HG03457 (cell line): ENCODE results near the gene GALNT2.

Source experiments
- ATAC-seq: cut with Tn5 transposase; IDR thresholded peaks from one replicate; pipeline ENCODE4 v1.9.1; 2021; ENCODE audit warnings: moderate number of reproducible peaks; ENCODE audit not compliant: unreplicated experiment

The GALNT2 gene

DNA sequence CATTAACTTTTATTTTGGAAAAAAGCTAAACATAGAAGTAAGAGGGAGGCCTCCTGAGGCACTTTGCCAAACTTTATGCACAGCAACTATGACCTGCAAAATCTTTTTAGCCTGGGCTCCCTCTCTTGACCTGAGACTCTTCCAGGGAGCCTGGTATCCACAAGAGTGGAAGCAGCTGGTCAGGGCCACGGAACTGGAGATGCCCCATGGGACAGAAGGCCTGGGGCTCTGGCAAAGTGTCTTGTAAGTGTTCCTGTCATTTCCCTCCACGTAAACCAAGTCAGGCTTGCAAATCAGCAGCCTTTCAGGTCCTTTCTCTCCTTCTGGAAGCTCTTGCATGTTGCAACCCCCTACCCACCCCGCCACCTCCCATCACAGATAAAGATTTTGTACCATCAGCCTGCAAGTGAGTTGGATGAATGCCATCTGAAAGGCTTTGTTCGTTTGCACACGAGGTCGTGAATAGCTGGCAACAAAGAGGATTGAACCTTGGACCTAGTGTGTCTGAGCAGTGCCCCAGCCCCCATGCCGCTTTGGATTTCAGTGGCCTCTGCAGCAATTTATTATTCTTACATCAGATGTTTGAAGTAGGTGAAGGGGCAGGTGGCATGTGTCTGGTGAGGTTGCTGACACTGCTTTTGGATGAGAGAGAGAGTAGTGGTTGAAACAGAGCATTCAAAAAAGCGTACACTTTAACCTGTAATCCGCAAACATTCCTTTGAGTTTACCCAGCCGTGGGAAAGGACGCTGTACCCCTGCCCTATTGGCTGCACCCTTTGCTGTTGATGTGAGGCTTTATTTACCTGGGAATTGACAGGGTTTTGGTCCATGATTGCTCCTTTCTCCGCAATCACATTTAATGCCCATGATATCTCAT is 91.6 kb downstream of the GALNT2 start:
- ATAC-seq, result no peak

DNA sequence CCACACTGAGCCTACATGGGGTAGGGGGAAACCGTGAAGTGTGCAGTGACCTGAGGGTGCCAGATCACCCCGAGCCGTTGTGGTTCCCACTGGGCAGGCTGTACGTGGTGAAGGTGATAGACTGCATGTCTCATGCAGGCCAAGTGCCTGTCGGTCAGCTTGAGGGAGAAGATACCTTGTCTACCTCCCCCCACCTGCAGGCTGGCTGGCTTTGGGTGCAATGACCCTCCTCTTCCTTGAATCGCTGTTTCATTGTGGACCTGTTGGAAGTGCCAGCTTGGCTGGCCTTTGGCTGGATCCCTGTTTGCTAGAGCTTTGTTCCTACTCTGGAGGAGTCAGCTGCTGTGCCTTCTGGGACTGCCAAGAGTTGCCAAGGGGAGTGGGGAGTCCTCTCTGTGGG is 92.5 kb downstream of the GALNT2 start:
- no peak for ATAC-seq

DNA sequence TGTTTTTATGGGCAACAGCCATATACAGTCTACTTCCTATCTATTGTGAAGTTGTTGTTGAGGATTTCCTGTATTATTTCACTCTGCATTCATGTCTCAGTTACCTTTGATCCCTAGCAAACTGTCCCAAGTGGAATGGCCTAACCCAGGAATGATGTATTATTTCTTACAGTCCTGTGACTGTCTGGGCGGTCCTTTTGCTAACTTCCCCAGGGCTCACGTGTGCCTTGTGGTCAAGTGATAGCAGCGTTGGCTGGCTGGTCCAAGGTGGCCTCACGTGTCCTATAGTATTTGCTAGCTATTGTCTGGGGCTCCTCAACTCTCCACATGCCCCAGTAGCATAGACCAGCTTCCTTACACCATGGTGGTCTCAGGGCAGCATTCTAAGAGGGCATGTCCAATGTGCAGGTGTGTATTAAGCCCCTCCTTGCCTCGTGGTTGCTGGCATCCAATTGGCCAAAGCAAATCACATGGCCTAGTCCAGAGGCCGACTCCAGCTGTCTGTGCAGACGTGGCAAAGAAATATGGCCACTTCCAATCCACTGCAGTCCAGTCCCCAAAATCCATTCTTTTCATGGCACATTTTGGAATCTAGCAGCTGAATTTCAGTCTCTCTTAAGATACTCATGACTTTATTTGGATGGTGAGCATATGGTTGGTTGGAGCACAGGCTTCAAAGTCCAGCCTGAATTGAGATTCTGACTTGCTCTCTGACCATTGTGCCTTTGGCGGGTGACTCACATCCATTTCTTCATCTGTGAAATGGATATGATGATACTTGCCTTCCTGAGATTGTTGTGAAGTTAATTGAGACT is 94.1 kb downstream of the GALNT2 start:
- no peak for ATAC-seq

DNA sequence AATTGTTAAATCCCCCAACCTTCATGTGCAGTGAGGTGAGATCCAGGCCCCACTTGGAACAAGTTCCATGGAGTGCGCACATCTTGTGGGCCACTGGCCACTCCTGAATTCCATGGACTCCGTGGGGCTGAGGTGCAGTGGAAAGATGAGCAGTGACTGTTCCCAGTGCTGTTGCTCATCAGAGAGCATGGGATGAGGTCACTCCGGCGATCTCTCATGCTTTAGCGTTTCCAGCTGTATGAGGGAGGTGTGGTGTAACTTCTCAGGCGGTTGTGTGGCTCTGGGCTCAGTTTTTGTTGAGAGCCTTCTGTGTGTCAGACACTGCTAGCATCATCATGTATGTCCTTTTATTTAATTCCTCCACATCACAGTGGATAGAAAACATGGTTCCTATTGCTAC is 96.2 kb downstream of the GALNT2 start:
- ATAC-seq, result no peak

DNA sequence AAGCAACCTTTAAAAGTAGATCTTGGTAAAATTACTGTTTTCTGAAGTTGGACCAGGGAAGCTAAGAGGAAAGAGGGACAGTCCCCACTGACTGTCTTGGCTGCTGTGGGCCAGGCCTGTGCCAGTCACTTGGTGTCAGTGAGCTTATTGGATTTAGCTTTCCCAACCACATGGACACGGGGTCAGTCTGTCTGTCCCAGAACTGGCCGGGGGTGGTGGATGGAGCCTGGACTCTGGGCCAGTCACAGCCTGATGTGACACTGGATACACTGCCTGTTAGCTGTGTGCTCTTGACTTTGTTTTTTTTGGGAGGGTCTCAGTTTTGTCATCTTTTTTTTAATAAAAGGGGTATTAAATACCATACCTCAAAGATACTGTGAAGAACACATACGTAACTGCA is 96.7 kb downstream of the GALNT2 start:
- ATAC-seq, result no peak

DNA sequence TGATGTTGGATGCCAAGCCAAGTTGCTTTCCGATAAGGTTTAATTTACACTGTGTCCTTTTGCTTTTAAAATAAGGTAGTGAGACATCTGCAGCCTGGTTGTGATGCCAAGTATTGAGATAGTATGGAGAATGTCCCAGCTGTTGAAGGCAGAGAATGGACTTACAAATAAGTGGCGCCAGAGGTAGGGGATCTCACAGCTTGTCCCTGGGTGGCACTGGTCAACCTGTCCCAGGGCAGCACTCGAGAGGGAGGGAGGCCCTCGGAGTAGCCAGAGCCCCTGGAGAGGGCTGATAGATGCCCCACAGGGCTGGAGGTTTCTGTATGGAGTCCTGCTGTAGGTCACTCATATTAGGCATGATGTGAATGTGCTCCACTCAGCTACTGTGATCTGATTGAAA is 98.5 kb downstream of the GALNT2 start:
- ATAC-seq, result no peak

DNA sequence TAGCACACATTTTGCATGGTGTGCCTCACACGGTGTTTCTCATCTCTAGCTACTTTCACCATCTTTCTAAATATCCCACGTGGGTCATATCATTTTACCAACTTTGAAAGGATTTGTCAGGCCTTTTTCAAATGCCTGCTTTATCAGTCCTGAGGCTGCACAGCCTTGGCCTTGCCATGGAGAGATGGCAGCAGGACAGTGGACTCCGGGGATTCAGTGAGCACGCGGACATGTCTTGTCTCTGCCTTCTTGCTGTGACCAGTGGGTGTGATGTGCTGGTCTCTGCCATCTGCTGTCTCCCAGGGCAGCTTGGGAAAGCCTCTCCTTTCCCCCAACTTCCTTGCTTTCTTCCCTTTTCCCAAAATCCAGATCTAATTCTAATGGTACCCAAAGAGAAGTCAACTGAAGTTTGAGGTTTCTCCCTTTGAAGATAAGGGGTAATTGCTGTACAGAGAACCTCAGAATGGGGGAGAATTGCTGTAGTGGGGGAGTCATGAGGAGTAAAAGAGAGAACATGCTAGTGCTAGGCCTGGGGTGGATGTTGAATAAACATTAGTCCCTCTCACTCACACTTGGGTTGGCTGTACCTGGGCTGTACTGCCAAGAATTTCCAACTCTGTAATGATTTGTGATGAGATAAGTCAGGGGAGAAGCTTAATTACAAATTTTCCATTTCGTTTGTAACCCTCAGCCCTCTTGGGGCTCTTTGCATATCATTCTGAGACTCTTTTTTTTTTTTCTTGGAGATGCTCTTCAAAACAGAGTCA is 99.5 kb downstream of the GALNT2 start:
- no peak for ATAC-seq

DNA sequence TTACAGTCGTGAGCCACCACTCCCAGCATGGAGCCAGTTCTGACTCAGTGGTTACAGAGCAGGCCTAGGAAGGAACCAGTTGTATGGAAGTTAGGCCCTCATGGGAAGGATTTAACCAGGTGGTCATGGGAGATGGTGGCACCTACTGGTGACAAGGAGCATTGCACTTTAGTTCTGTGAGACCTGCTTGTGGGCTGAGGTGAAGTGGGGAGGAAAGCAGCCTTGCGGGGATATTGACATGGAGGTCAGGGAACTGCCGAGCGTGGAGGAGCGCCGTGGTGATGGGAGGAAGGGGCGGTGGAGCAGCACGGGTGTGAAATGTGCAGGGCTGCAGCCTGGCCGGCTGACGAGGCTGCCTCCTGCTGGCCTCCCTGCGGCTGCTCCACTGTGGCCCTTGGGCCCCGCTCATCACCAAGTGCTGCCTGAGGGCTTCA is 100.4 kb downstream of the GALNT2 start:
- no peak for ATAC-seq

DNA sequence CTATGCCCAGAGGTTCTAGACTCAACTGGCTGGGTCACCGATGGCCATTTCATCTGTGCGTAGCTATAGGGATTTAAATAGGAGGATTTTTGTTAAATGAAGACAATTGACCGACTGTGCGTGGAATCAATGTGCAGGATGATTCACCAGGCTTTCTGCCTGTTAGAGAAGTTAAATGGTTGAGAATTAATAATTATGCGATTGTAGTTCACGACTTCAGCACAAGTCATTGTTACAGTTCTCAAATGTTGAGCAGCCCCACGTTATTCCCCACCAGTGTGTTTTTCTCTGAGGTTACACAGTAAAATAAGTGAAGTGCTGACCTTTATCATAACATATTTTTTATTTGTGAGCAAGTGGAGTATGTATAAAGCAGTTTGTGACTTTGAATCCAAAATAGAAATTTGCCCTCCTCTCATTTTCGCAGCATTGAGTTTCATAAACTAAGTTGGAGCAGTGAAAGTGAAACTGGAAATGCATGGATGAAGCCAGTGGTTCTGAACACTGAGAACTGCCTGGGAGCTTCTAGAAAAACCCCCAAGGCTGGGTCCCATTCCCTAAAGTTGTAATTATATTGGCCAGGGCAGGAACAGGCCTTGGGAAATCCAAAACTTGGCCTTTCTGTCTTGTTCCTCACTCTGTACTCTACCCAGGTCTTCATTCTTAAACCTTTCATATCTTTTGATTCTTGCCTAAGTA is 102.6 kb downstream of the GALNT2 start:
- no peak for ATAC-seq

DNA sequence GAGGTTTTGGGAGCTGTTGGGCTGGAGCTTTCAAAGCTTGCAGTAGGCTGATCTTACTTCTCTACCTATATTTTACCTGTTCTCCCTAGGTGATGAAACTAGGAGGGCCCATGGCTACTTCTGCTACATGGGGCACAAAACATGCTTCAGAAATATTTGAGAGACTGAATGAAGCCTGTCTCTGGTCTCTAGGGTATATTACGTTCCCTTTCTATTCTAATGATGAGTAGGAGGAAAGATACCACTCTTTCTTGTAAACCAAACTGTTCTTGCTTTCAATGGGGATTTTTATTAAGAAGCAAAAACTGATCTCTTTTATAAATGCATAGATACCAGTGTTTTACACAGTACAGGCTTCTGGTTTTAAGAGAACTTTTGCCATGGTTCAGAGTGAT is 103.1 kb downstream of the GALNT2 start:
- no peak for ATAC-seq

DNA sequence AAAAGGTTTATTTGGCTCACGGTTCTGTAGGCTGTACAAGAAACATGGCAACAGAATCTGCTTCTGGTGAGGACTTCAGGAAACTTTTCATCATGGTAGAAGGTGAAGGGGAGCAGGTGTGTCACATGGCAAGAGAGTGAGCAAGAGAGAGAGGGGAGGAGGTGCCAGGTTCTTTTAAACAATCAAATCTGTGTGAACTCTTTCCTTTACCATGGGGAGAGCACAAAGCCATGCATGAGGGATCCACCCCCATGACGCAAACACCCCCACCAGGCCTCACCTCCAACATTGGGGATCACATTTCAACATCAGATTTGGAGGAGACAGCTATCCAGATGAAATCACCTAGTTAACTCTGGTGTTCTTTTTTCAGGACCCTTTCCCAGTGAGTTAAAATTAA is 103.6 kb downstream of the GALNT2 start:
- ATAC-seq, result no peak

DNA sequence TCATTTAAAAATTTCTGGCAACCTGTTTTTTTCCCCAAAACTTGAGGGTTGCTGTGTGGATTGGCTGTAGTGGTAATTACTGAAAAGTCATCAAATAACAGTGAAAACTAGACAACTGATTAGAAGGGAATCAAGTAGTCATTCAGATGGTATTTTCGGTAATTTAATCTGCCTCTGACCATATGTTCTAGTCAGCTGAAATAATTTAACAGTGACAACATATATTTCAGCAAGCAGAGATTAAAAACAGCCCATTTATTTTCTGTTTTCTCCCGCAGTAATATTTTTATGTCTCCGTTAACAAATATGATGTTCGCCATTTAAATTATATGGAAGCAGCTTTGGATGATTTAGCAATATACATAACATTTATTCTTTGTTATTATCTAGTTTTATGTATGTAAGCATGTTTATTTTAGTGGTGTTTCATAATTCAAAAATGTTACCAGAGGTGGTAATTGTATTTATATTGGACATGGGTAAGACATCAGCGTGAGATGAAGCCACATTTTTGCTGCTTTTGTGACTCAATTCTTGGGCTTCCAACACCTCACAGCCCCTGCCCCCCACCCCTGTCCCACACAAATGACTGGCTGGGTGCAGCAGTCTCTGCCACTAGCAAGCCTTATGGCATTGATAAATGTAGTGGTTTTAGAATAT is 104.4 kb downstream of the GALNT2 start:
- no peak for ATAC-seq

DNA sequence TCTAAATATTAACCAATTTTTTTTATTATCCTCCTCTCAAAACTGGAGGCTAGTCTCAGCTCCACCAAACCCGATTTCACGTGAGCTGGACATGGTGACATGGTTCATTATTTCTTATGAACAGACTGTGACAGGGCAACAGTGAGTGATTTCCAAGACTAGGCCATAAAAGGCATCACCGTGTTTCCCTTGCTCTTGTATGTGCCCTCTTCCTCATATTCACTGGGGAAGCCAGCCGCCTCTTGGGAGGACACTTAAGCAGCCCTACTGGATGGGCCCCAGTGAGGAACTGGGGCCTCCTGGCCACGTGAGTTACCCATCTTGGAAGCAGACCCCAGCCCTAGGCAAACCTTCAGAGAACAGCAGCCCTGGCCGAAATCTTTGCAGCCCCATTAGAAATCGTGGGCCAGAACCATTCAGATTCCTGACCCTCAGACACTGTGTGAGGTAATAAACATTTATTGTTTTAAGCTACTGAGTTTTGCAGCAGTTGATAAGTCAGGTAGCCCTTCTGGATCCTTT is 105.0 kb downstream of the GALNT2 start:
- ATAC-seq, result no peak

DNA sequence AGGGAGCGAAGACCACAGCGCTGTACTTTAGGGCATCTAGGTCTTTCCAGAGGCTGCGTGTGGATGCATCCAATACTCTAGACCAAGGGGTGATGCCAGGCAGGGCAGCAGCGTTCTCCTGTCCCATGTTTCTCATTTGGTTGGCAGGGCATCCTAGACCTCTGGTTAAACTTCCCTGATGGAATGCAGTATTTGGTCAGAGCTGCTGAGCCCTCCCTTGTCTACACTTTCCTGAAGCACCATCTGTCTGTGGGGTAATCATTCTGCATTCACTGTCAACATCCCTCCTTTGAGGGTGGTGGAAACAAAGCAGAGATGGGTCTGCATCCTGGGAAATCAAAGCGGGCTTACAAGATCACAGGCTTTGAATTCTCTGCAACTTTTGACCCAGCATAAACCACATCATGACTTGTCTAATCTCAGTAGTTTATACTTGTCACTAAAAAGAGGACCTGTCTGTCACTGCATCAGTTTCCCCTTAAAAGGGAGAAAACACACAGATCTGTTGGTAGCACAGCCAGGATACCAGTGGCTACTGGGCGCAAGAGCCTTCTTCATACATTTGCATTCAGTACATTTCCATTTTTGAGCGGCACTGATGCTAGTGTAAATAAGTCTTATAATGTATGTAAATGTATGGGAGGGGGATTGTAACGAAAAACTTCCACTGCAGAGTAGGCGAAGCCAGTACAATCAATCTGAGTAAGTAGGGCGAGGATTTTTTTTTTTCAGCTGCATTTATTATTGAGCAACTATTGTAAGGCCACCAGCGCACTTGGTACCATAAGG is 106.3 kb downstream of the GALNT2 start:
- no peak for ATAC-seq

DNA sequence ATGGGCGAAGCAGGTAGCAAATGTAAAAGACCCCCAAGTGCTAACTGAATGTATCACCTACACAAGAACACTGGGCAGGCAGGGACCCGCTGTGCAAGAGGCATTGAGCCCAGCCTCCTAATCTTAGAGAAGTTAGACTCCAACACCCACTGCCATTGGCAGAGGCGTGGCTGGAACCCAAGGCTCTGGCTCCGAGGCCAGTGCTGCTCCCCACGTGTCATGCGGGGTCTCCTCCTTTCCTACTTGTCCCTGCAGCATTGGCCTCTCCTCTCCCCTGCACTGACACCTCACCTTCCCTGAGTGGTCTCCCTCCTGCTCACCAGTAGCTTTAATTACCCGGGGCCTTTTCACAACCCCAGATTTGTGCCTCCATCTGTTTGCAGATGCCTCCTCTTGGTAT is 107.0 kb downstream of the GALNT2 start:
- no peak for ATAC-seq

DNA sequence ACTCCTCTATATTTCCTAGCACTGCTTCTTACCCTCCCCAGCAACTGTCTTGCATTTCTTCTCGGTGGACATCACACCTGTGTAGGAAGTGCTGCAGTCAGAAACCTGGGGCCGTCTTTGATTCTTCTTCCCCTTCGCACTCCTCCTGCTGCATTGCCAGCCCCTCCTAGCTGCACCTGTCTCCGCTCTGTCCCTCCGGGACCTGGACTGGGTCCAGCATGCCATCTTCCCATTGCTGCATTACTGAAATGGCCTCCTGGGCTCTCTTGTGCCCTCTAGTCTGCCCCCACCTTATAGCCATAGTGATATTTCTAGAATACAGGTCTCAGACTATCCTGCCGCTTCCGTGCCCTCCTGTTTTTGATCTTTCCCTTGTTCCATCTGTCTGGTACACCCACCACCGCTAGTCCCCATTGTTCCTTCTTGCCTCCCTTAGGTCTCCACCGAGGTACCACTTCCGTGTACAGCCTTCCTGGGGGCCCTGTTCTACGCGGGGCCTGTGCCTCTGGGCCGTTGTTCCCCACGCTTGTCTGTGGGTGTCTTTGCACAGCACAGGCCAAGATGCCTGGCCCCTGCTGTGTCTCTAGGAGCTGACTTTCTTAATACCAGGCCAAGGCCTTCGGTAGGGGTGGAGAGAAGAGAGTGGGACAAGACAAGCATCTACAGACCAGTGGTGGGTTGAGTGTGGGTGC is 107.6 kb downstream of the GALNT2 start:
- no peak for ATAC-seq

DNA sequence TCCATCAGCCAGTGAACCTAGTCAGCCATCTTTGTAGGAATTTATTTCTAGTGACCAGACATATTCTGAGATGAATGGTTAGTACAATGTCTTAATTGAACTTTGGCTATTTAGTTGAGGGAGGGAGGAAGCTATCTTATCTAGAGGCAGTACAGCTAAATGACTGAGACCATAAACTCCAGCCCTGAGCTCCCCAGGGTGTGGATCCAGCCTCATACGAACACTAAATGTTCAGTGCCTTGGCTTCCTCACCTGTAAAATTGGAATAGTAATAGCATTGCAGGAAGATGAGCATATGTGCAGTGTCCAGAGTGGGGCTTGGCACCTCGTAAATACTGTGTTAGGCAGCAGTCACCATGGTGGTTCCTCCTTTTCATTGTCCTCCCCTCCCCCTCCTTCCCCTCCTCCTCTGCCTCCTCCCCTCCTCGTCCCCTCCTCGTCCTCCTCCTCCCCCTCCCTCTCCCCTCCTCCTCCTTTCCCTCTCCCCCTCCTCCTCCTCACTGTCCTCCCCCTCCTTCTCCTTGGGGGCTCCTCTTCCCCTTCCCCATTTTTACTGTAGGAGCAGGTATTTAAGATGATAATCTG is 108.2 kb downstream of the GALNT2 start:
- no peak for ATAC-seq

DNA sequence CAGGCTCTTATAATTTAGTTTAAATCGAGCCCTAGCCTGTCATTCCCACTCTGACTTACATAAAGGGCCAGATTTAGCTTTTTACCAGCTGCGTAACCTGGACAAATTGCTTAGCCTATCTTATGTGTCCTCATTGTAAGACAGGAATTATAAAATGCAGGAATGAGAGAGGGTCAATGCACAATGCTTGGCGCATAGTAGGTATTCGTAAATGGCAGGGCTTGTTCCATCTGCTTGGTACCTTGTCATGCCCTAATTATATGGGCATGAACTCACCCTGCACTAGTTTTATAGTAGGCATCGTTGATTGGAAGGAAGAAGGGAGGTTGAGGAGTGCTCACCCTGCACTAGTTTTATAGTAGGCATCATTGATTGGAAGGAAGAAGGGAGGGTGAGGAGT is 108.8 kb downstream of the GALNT2 start:
- ATAC-seq, result no peak
